HG03558 (cell line): Measurements from ENCODE around the gene TMEM139.
"Not testable (repeated sequence)": the region's sequence is repeated elsewhere in the genome, so short reads cannot be mapped to it uniquely, and the experiment has no call there.

ENCODE experiments used
- ATAC-seq: cut with Tn5 transposase; IDR thresholded peaks from one replicate; pipeline ENCODE4 v1.9.1; 2021; ENCODE audit warnings: moderate number of reproducible peaks; ENCODE audit not compliant: unreplicated experiment; ENCODE audit errors: extremely low read depth

Gene TMEM139

GRCh38 chr7:143257501-143257900, 27.3 kb upstream of the TMEM139 start:
- no peak for ATAC-seq

GRCh38 chr7:143258831-143259230, 25.9 kb upstream of the TMEM139 start:
- peak; percentile 33 for ATAC-seq

- ATAC-seq = no peak
Observed at GRCh38 chr7:143259765-143260164, 25.0 kb upstream of the TMEM139 start.

- no peak for ATAC-seq
Observed at GRCh38 chr7:143261901-143262300, 22.9 kb upstream of the TMEM139 start.

GRCh38 chr7:143263266-143264195, 21.2 kb upstream of the TMEM139 start, which contains the start of gene GSTK1:
Gene GSTK1, plus strand, starts transcription at chr7:143263441. Its CDS starts 73 bp downstream, at chr7:143263514.
- peak; percentile 98 for ATAC-seq

- not testable (repeated sequence) for ATAC-seq
Observed at GRCh38 chr7:143264196-143264568, 20.6 kb upstream of the TMEM139 start.

- ATAC-seq = no peak
Observed at GRCh38 chr7:143265017-143265693, 19.6 kb upstream of the TMEM139 start.

- ATAC-seq = no peak
Observed at GRCh38 chr7:143269251-143269650, 15.5 kb upstream of the TMEM139 start.

- ATAC-seq = no peak
Observed at GRCh38 chr7:143271240-143271639, 13.5 kb upstream of the TMEM139 start.

- ATAC-seq = no peak
Observed at GRCh38 chr7:143272871-143273270, 11.9 kb upstream of the TMEM139 start.

GRCh38 chr7:143279186-143280098, 5.3 kb upstream of the TMEM139 start:
- no peak for ATAC-seq

GRCh38 chr7:143280160-143280559, 4.6 kb upstream of the TMEM139 start:
- ATAC-seq = no peak

GRCh38 chr7:143280566-143280965, 4.2 kb upstream of the TMEM139 start:
- no peak for ATAC-seq

GRCh38 chr7:143281529-143281928, 3.2 kb upstream of the TMEM139 start:
- ATAC-seq = no peak

- no peak for ATAC-seq
Observed at GRCh38 chr7:143282124-143282523, 2.6 kb upstream of the TMEM139 start.

- no peak for ATAC-seq
Observed at GRCh38 chr7:143283381-143283780, 1.4 kb upstream of the TMEM139 start.

GRCh38 chr7:143285470-143285778, 666 bp downstream of the TMEM139 start:
- no peak for ATAC-seq

GRCh38 chr7:143285806-143286521, 1.2 kb downstream of the TMEM139 start:
- ATAC-seq = no peak

GRCh38 chr7:143286522-143286890, 1.7 kb downstream of the TMEM139 start:
- no peak for ATAC-seq

GRCh38 chr7:143287339-143287934, 2.7 kb downstream of the TMEM139 start:
- no peak for ATAC-seq
